Fibroblast of lung (primary cell): ENCODE results near the gene MICAL3. TPM values are rescaled to one million over a fixed set of nuclear protein-coding genes. Genes with fewer than 3 reads are reported as not detected.

Source experiments
- DNase-seq, 2 donors: peaks; one replicate each; pipeline versions ENCODE4 v3.0.0 to v3.0.0-alpha.2; 2010; ENCODE audit warnings: low read depth in 2 of 2
- H2AFZ ChIP-seq: 2 replicates; pipeline ENCODE4 v1.5.1; 2012; ENCODE audit warnings: low read length, control low read depth, inconsistent platforms
- H3K27ac ChIP-seq: 2 replicates; pipeline ENCODE4 v1.5.1; 2011; ENCODE audit warnings: low read length, control low read depth; ENCODE audit not compliant: insufficient read depth
- H3K27me3 ChIP-seq: 2 replicates; pipeline ENCODE4 v1.5.1; 2011; ENCODE audit warnings: mild to moderate bottlenecking, low read length; ENCODE audit not compliant: control insufficient read depth, insufficient read depth
- H3K36me3 ChIP-seq: 2 replicates; pipeline ENCODE4 v1.5.1; 2011; ENCODE audit warnings: low read length; ENCODE audit not compliant: control insufficient read depth, insufficient read depth
- H3K4me1 ChIP-seq: 2 replicates; pipeline ENCODE4 v1.5.1; 2011; ENCODE audit warnings: low read length; ENCODE audit not compliant: control insufficient read depth, insufficient read depth; ENCODE audit errors: extremely low read depth
- H3K4me2 ChIP-seq: 2 replicates; pipeline ENCODE4 v1.5.1; 2011; ENCODE audit warnings: low read length, control low read depth; ENCODE audit not compliant: insufficient read depth; ENCODE audit errors: extremely low read depth
- H3K4me3 ChIP-seq, 4 experiments: fragments of 200-600 bp in 1 of 4; sonication (generic) in 1 of 4; replicated peaks in 1 of 4; 2 replicates each; pipeline ENCODE4 v1.5.1; 2011 to 2016; ENCODE audit warnings: low read length in 4 of 4, low read depth in 3 of 4, mild to moderate bottlenecking in 3 of 4, control low read depth in 2 of 4, inconsistent platforms in 1 of 4, mixed read lengths in 1 of 4; ENCODE audit not compliant: insufficient read depth in 1 of 4; ENCODE audit errors: control extremely low read depth in 1 of 4
- H3K79me2 ChIP-seq: 2 replicates; pipeline ENCODE4 v1.5.1; 2012; ENCODE audit warnings: mild to moderate bottlenecking, low read length, inconsistent platforms; ENCODE audit not compliant: control insufficient read depth, insufficient read depth
- H3K9ac ChIP-seq: 2 replicates; pipeline ENCODE4 v1.5.1; 2011; ENCODE audit warnings: mild to moderate bottlenecking, low read length, control low read depth; ENCODE audit not compliant: insufficient read depth
- H3K9me3 ChIP-seq: 2 replicates; pipeline ENCODE4 v1.5.1; 2012; ENCODE audit warnings: low read depth, low read length; ENCODE audit not compliant: control insufficient read depth, insufficient read depth
- H4K20me1 ChIP-seq: 2 replicates; pipeline ENCODE4 v1.5.1; 2011; ENCODE audit warnings: low read length; ENCODE audit not compliant: control insufficient read depth, insufficient read depth; ENCODE audit errors: extremely low read depth
- EZH2 ChIP-seq: IDR thresholded peaks from 2 replicates; pipeline ENCODE4 v1.5.1; 2012; ENCODE audit warnings: low read length, control low read depth, mild to moderate bottlenecking; ENCODE audit errors: missing control alignments
- polyA plus RNA-seq, 2 donors: library from polyadenylated mRNA; depleted of rRNA in 1 of 2; stranded (reverse) in 1 of 2; unstranded in 1 of 2; fragments of >200 nt; gene quantifications; 2 replicates each; pipeline ENCODE4 v1.2.1, GENCODE V29; 2011 to 2012; ENCODE audit warnings: missing spikeins in 1 of 2
- total RNA-seq: library from RNA; depleted of rRNA; stranded (reverse); fragments of >200 nt; gene quantifications from 2 replicates; pipeline ENCODE4 v1.2.1, GENCODE V29; 2014
- TF ChIP-seq, protein P1 (sequence below), 2 donors: IDR thresholded peaks in 1 of 2; conservative IDR thresholded peaks in 1 of 2; 1 replicate in 1 of 2; 2 replicates in 1 of 2; pipeline ENCODE4 v1.5.1; 2011 to 2012; ENCODE audit warnings: low read length in 2 of 2, control low read depth in 1 of 2, inconsistent platforms in 1 of 2, low read depth in 1 of 2, mild to moderate bottlenecking in 1 of 2

The MICAL3 gene
- total and polyA plus RNA-seq, 2 donors (not counting 1 experiment from before 2014, with no cell fraction given), result 10.8 to 22.6 TPM

DNA sequence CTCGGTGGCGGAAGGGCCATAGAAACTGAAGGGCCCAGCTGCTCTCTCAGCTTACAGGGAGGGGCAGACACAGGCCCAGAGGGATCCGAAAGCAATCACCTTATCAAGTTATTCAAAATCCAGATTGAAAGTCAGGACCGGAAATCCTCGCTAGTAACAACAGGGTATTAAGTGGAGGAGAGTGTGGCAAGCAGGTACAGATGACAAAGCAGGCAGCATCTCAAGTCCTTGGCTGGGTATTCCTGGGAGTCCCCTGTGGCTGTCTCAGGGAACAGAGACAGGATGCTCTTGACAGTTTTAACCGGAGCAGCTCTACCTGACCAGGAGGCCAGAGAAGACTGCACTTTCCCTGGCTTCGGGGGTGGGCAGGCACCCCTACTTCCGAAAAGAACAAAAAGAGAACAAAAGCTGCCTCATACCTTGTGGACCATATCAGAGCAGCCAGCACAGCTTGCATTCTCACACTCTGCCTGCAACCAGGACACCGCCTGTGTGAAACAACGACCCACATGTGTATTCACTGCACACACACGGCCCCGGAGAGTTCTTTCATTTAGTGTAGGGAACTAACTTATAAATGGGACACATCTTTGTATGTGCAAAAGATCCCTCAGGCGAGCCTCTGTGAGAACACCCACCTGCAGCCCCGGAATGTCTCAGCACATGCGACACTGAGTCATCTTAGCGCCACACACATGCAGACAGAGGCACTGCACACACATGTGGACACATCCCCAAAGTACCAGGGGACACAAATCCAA, 78.3 kb downstream of the MICAL3 start:
- no peak for DNase-seq
- H3K4me3 ChIP-seq, result no peak overlapping the region
- no peak for TF ChIP-seq EZH2
- TF ChIP-seq, protein P1, sequence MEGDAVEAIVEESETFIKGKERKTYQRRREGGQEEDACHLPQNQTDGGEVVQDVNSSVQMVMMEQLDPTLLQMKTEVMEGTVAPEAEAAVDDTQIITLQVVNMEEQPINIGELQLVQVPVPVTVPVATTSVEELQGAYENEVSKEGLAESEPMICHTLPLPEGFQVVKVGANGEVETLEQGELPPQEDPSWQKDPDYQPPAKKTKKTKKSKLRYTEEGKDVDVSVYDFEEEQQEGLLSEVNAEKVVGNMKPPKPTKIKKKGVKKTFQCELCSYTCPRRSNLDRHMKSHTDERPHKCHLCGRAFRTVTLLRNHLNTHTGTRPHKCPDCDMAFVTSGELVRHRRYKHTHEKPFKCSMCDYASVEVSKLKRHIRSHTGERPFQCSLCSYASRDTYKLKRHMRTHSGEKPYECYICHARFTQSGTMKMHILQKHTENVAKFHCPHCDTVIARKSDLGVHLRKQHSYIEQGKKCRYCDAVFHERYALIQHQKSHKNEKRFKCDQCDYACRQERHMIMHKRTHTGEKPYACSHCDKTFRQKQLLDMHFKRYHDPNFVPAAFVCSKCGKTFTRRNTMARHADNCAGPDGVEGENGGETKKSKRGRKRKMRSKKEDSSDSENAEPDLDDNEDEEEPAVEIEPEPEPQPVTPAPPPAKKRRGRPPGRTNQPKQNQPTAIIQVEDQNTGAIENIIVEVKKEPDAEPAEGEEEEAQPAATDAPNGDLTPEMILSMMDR (conservative IDR thresholded peaks at IDR 0.05 in 1 of 2, IDR thresholded peaks at IDR 0.05 in 1 of 2; ENCODE audit: low read depth in 1 of 2, low read length in 2 of 2), result no peak
- H2AFZ ChIP-seq, result no peak overlapping the region
- H3K9ac ChIP-seq, result no peak overlapping the region
- H3K4me2 ChIP-seq, result no peak overlapping the region
- H3K27me3 ChIP-seq, result no peaks in the 10 kb centered on the region
- H3K9me3 ChIP-seq, result no peaks in the 10 kb centered on the region
- H3K79me2 ChIP-seq, result peaks cover 11% of the 10 kb centered on the region
- peaks cover 4% of the 10 kb centered on the region for H3K4me1 ChIP-seq
- no peaks in the 10 kb centered on the region for H4K20me1 ChIP-seq
- no peak overlapping the region for H3K27ac ChIP-seq
- H3K36me3 ChIP-seq, result no peaks in the 10 kb centered on the region

DNA sequence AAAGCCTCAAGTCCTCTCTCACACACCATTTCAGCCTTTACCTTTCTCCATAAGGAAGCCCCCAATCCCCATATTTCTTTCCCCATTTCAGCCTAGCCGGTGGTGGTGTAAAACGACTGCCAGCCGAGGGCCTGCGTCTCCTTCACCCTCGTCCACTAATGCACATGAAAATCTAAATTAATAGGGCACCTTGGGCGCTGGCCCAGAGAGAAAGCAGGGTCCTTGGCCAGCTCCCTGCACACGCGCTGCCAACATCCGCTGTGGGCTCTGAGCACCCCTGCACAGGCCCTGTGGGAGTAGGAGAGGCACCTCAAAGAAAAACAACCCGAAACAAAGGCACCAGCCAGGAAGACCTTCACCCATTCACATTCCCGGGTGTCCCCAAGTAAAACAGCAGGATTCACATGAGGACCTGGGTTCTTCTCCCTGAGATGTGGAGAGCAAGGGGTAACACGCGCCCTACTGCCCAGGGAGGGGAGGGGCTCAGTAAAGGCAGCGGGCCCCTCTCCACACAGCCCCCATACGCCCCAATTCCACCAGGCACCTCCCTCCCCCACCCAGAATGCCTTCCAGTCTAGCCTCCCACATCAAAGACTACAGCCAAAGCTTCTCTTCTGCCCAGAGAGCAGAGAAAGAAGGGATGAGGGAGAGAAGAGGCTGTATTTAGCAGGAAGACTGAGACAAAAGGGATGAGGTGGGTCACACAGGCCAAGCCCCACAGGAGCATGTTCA, 79.0 kb downstream of the MICAL3 start:
- TF ChIP-seq, protein P1 (conservative IDR thresholded peaks at IDR 0.05 in 1 of 2, IDR thresholded peaks at IDR 0.05 in 1 of 2; ENCODE audit: low read depth in 1 of 2, low read length in 2 of 2), result no peak
- no peak for TF ChIP-seq EZH2
- Histone ChIP-seq H3K4me1 (no peaks in the 10 kb centered on the region), H3K9ac (no peak overlapping the region), H3K79me2 (peaks cover 13% of the 10 kb centered on the region), H4K20me1 (no peaks in the 10 kb centered on the region), H3K9me3 (no peaks in the 10 kb centered on the region), H3K4me2 (no peak overlapping the region), H3K27me3 (no peaks in the 10 kb centered on the region), H3K4me3 (no peak overlapping the region), H2AFZ (no peak overlapping the region), H3K27ac (no peak overlapping the region), H3K36me3 (no peaks in the 10 kb centered on the region)
- DNase-seq, result no peak

DNA sequence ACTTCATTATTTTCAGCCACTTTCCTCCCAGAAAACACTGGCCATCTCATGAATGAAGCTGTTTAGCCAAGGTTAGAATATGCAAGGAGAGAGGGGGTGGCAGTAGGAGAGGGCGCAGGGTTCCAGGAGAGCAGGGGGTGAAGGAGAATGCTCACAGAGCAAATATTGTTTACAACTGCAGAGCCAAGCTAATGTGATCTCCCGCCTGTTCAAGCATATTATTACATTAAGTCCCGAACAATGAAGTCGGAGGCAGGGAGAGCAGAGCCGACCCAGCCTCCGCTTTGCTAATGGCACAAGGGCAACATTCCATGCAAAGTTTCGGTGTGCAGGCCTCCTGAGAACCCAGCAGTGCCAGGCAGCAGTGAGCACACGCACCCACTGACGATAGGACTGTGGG, 80.1 kb downstream of the MICAL3 start:
- Histone ChIP-seq H3K4me3 (no peak overlapping the region), H3K27ac (no peak overlapping the region), H3K27me3 (no peaks in the 10 kb centered on the region), H4K20me1 (no peaks in the 10 kb centered on the region), H3K4me2 (no peak overlapping the region), H3K36me3 (no peaks in the 10 kb centered on the region), H3K9me3 (no peaks in the 10 kb centered on the region), H3K9ac (no peak overlapping the region), H3K4me1 (no peaks in the 10 kb centered on the region), H2AFZ (no peak overlapping the region), H3K79me2 (peaks cover 15% of the 10 kb centered on the region)
- TF ChIP-seq, protein P1 (conservative IDR thresholded peaks at IDR 0.05 in 1 of 2, IDR thresholded peaks at IDR 0.05 in 1 of 2; ENCODE audit: low read depth in 1 of 2, low read length in 2 of 2), result no peak
- TF ChIP-seq EZH2, result no peak
- DNase-seq, result no peak
